Naive thymus-derived CD8-positive, alpha-beta T cell (primary cell): Measurements from ENCODE around the gene EDARADD. TPM values are rescaled to one million over a fixed set of nuclear protein-coding genes. Genes with fewer than 3 reads are reported as not detected.
A peak's percentile ranks its signal among the peaks of the same experiment; 100 is the strongest.

Experiments
- ATAC-seq, 2 donors: fragments of 150-1000 bp; cut with Tn5 transposase in 1 of 2; sonication (Bioruptor Pico), chemical (Tn5 transposase) in 1 of 2; 1 replicate in 1 of 2; 2 replicates in 1 of 2; pipeline ENCODE4 v1.10.0; 2021; ENCODE audit warnings: mild to moderate bottlenecking in 2 of 2, moderate library complexity in 2 of 2
- POLR2A ChIA-PET: fragments of 350-600 bp; sonication (Branson Sonifier 250); formaldehyde crosslinking; loops from one replicate; lab custom pipeline; 2021; ENCODE audit warnings: antibody characterized with exemption; lab: Charles Lee
- DNase-seq, 10 donors: peaks; one replicate each; pipeline versions ENCODE4 v3.0.0 to v3.0.0-alpha.2; 2020 to 2022
- H3K27ac Mint-ChIP-seq, 10 donors: one replicate each; pipeline ENCODE4 v1.8.0; 2020 to 2022; ENCODE audit warnings: mild to moderate bottlenecking in 10 of 10, mixed read lengths in 10 of 10, moderate library complexity in 4 of 10, inconsistent platforms in 1 of 10
- H3K27me3 Mint-ChIP-seq, 5 donors: one replicate each; pipeline ENCODE4 v1.8.0; 2021 to 2022; ENCODE audit warnings: mixed read lengths in 5 of 5
- H3K36me3 Mint-ChIP-seq, 3 donors: one replicate each; pipeline ENCODE4 v1.8.0; 2020 to 2022; ENCODE audit warnings: mixed read lengths in 3 of 3, mild to moderate bottlenecking in 2 of 3, inconsistent platforms in 1 of 3
- H3K4me1 Mint-ChIP-seq, 4 donors: one replicate each; pipeline ENCODE4 v1.8.0; 2021 to 2022; ENCODE audit warnings: mixed read lengths in 4 of 4
- H3K4me3 Mint-ChIP-seq, 10 donors: one replicate each; pipeline ENCODE4 v1.8.0; 2020 to 2022; ENCODE audit warnings: mild to moderate bottlenecking in 10 of 10, mixed read lengths in 10 of 10, moderate library complexity in 6 of 10, inconsistent platforms in 1 of 10
- H3K9me3 Mint-ChIP-seq, 9 donors: one replicate each; pipeline ENCODE4 v1.8.0; 2020 to 2022; ENCODE audit warnings: mixed read lengths in 9 of 9, mild to moderate bottlenecking in 3 of 9, inconsistent platforms in 1 of 9, moderate library complexity in 1 of 9
- polyA plus RNA-seq, 3 donors: library from polyadenylated mRNA; unstranded; fragments of 300-500 nt; fragmentation: Illumina TruSeq; gene quantifications; one replicate each; pipeline ENCODE4 v1.2.3, GENCODE V29; 2021
- total RNA-seq, 8 experiments: library from RNA in 2 of 8; stranded (reverse) in 2 of 8; gene quantifications; one replicate each; pipeline ENCODE4 v1.2.3 and lab custom pipeline; 2021 to 2026

The EDARADD gene
- total and polyA plus RNA-seq, 5 experiments from 2014 or later, result 0.20 to 2.5 (median 0.38) TPM

DNA sequence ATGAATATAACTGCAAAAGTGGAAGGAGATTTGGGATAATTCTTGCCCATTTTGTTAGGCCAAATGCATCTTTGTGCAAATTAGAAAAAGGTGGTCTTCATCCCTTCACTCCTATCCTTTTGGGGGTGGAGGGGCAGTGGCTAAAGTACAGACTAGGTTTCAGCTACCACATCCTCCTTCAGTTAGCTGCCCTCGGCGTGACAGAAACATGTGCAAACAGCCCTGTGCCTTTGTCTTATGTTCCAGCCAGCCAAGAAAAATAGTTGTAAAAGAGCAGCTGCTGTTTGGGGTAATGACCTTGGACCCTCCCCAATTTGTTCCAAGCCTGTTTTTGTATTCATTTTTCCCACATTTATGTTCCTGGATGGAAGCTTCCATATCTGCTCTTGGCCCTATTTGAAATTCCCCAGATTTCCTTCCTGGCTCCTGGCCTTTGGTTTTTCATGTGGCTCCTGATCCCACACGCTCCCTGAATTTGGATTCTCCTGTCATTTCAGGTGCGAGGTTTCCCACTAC is 121.4 kb downstream of the EDARADD start:
- Mint-ChIP-seq H3K27ac (peak overlapping the region in 3 of 10 donors; percentile 24 to 80 (median 27)), H3K27me3 (peaks cover 0 to 7% (median 0%) of the 10 kb centered on the region in 5 donors), H3K36me3 (no peaks in the 10 kb centered on the region), H3K9me3 (no peaks in the 10 kb centered on the region), H3K4me3 (peak overlapping the region in 1 of 10 donors; percentile 77), H3K4me1 (peaks cover 0 to 18% (median 11%) of the 10 kb centered on the region in 4 donors)
- ATAC-seq (no peak), DNase-seq (no peak)
- POLR2A ChIA-PET, result interaction anchor here (1.1 kb wide), 1 partner anchor 9 kb away, joined by 4 read pairs; no protein-coding TSS in a partner anchor

DNA sequence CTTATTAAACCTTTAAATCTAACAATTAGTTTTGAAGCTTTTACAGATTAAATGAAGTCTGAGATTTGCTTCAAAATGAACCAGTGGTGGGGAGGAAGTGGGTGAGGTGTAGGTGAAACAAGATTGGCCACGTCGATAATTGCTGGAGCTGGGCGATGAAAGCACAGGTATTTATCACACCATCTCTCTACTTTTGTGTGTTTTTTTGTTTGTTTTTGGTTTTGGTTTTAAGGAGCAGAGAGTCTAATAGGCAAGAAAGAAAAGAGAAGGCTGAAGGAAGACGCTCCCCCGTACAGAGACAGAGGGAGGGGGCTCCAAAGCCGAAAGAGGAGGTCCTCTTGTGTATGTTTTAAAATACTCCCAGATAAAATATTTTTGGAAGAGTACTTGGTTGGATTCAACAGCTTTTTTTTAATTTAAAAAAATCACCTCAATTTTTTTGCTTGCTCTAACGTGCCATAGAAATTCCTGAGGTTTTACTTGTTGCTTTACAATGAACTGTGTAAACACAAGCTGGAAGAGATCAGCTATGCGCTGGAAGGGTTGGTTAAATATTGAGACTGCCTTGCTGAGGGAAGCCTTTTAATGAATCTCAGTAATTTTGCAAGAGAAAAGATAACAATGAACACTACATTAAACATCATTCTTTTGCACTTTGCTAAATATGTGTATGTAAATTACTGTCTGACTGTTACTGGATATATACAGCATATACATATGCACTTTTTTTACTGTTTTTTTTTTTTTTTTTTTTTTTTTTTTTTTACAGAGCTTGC is 123.0 kb downstream of the EDARADD start:
- ATAC-seq (peak; percentile 44 to 51), DNase-seq (peak in 2 of 10 donors; percentile 11 to 16)
- no peaks in the 10 kb centered on the region for H3K9me3 Mint-ChIP-seq
- H3K27me3 Mint-ChIP-seq, result peaks cover 0 to 8% (median 0%) of the 10 kb centered on the region in 5 donors
- H3K27ac Mint-ChIP-seq, result peak overlapping the region in 9 of 10 donors; percentile 21 to 90 (median 61)
- POLR2A ChIA-PET, result interaction anchor here (0.6 to 0.7 kb wide), 3 partner anchors 18 to 27 kb away, joined by 4 to 7 read pairs (median 6); no protein-coding TSS in a partner anchor
- peak overlapping the region; percentile 11 to 84 (median 66) for H3K4me3 Mint-ChIP-seq
- H3K36me3 Mint-ChIP-seq, result no peaks in the 10 kb centered on the region
- H3K4me1 Mint-ChIP-seq, result peaks cover 0 to 18% (median 11%) of the 10 kb centered on the region in 4 donors

DNA sequence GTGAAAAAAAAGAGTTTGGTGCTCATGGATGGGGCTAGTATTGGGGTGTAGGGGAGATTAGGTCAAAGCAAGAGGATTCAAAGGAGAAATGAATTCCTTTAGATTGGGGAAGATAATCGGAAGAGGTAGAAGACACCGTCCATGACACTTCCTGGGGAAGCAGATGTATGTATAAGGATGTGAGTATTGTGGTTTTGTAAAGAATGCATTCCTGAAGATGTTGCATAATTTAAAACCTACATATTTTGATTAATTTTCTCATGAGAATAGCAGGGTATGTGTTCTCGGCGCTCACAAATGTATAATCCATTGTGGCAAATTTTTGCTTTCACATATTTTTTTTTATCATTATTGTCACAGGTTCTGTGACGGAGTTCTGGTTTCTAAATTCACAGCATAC is 124.2 kb downstream of the EDARADD start:
- peaks cover 4 to 26% (median 15%) of the 10 kb centered on the region in 4 donors for H3K4me1 Mint-ChIP-seq
- no peak for DNase-seq
- no peak for ATAC-seq
- H3K9me3 Mint-ChIP-seq, result no peaks in the 10 kb centered on the region
- POLR2A ChIA-PET, result no interaction called here
- H3K4me3 Mint-ChIP-seq, result no peak overlapping the region
- H3K27me3 Mint-ChIP-seq, result peaks cover 0 to 8% (median 0%) of the 10 kb centered on the region in 5 donors
- H3K36me3 Mint-ChIP-seq, result no peaks in the 10 kb centered on the region
- peak overlapping the region in 1 of 10 donors; percentile 83 for H3K27ac Mint-ChIP-seq

DNA sequence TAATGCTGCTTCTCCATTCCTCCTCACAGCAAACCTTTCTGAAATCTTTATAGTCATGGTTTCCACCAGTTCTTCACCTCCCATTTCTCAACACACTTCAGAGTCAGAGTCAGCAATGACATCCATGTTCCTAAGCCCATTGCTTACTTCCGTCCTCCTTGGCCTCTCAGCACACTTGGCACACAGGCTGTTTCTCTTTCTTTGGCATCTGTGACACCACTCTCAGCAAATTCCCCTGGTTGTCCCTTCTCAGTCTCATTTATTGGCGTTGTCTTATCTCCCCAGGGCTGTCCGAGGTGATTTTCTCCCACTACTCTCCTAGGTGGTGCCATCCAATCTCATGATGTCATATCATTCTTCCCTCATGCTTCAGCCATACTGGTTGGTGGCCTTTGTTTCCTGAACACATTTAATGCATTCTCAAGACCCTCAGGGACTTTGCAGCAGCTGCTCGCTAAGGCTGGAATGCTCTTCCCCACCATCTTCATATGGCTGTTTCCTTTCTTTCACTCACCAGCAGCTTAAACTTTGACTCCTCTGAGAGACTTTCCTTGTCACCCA is 126.4 kb downstream of the EDARADD start:
- H3K4me1 Mint-ChIP-seq, result peaks cover 4 to 38% (median 24%) of the 10 kb centered on the region in 4 donors
- POLR2A ChIA-PET, result no interaction called here
- peaks cover 0 to 8% (median 0%) of the 10 kb centered on the region in 5 donors for H3K27me3 Mint-ChIP-seq
- no peak for DNase-seq
- no peak for ATAC-seq
- peak overlapping the region in 2 of 10 donors; percentile 16 to 40 for H3K27ac Mint-ChIP-seq
- H3K36me3 Mint-ChIP-seq, result no peaks in the 10 kb centered on the region
- H3K9me3 Mint-ChIP-seq, result no peaks in the 10 kb centered on the region
- no peak overlapping the region for H3K4me3 Mint-ChIP-seq

DNA sequence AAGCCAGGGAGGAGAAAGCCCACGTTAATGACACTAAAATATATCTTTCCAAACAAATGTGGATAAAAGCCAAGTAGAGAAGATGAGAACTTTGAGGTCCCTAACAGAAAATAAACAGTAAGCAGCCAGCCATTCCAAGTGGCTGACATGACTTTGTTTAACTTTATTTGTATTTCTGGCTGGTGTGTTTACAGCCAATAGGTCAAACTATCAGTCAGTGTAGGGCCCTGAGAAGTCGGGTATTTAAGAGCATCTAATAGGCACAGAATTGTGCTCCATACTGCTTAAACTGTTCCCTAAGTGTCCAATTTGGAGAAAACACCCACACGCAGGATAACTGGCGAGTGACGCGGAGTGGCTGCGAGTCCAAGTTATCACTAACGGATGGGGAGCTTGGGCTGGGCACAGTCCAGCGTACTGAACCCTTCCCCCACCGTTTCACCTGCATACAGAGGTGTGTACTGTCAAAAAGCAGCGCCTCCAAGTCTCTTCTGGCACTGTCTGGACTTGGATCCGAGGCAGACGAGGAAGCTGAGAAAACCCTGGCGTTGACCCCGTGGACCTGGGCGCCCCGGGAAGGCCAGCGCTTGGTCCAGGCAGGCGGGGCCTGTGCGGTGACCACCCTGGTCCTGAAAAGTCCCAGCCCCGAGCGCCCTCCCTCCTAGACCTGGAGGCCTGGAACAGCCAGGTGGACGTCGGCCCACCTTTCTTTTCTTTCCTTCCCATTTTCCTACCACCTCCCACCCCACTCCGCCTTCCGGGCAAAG is 129.0 kb downstream of the EDARADD start:
- Mint-ChIP-seq H3K27me3 (peaks cover 0 to 5% (median 0%) of the 10 kb centered on the region in 5 donors), H3K27ac (peak overlapping the region; percentile 93 to 100 (median 98)), H3K4me3 (peak overlapping the region; percentile 92 to 100 (median 99)), H3K36me3 (peaks cover 0 to 21% (median 5%) of the 10 kb centered on the region in 3 donors), H3K9me3 (no peaks in the 10 kb centered on the region), H3K4me1 (peaks cover 11 to 31% (median 23%) of the 10 kb centered on the region in 4 donors)
- POLR2A ChIA-PET, result interaction anchor here (1.0 kb wide), 1 partner anchor 23 kb away, joined by 3 read pairs; no protein-coding TSS in a partner anchor
- DNase-seq (peak in 2 of 10 donors; percentile 10 to 15), ATAC-seq (no peak)

DNA sequence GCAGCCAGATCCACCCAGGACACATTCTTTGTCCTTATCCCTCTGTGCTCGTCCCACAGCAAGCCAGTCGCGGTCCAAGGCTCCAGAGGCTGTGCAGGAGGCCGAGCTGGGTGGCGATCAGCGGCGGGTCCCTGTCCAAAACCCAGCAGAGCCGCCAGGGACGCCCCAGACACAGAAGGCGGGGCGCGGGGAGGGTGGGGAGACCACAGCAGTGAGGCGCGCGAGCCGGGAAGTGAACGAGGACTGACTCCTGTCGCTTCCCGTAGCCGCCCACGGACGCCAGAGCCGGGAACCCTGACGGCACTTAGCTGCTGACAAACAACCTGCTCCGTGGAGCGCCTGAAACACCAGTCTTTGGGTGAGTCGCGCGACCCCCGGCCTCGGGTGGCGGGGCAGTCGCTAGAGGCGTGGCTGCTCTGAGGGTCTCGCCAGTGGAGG is 129.6 kb downstream of the EDARADD start, which contains the start of gene LGALS8:
Gene LGALS8, plus strand, starts transcription at position 279 of the 438 bp plus-strand sequence. CDS start 2,089 bp downstream, outside the sequence.
- Mint-ChIP-seq H3K9me3 (no peaks in the 10 kb centered on the region), H3K4me3 (peak within 1 kb of the TSS; percentile 92 to 100 (median 99)), H3K27ac (peak within 1 kb of the TSS; percentile 93 to 100 (median 98)), H3K27me3 (peaks cover 0 to 5% (median 0%) of the 10 kb centered on the region in 5 donors), H3K4me1 (peaks cover 11 to 29% (median 22%) of the 10 kb centered on the region in 4 donors), H3K36me3 (peaks cover 0 to 25% (median 5%) of the 10 kb centered on the region in 3 donors)
- DNase-seq, result peak; percentile 74 to 90 (median 80)
- peak; percentile 84 to 86 for ATAC-seq
- POLR2A ChIA-PET, result interaction anchor here (1.0 kb wide), 1 partner anchor 22 kb away, joined by 3 read pairs; no protein-coding TSS in a partner anchor

DNA sequence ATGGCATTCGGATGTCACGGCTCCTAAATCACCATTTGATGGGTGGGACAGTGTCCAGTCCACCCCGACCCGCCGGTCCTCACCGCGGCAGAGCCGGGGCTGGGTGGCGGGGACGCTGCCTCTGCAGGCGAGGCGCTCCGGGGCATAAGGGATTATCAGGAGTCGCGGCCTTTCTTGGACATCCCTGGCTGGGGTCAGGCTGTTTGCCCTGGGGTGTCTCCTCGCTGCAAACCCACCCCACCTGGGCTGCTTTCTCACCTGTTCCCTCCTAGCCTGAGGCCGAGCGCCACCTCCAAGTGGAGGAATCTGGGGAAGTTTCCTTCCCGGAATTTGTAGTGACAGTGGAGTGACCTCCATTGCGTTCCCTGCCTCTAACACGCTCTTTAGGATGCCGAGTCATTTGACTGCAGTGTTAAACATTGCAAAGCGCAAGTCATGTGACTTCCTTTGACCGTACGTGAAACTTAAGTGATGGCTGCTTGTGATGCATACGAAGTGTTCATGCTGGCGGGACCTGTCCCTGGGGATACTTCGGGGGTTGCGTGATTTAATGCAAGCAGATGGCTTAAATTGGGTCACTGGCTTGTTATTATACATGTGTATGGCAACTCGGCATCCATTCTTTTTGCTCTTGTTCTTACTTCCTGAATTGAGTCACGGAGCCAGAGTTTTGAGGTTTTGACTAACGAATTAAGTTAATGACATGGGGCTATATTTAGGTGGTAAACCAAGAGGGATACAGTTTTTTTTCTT is 130.2 kb downstream of the EDARADD start:
- ATAC-seq (peak; percentile 86 to 88), DNase-seq (peak; percentile 18 to 80 (median 60))
- H3K4me3 Mint-ChIP-seq, result peak overlapping the region; percentile 92 to 100 (median 99)
- peaks cover 0 to 31% (median 5%) of the 10 kb centered on the region in 3 donors for H3K36me3 Mint-ChIP-seq
- H3K27me3 Mint-ChIP-seq, result peaks cover 0 to 5% (median 0%) of the 10 kb centered on the region in 5 donors
- H3K27ac Mint-ChIP-seq, result peak overlapping the region; percentile 93 to 100 (median 98)
- POLR2A ChIA-PET, result interaction anchor here (0.5 to 1.0 kb wide), 3 partner anchors 8 to 22 kb away, joined by 3 to 4 read pairs (median 3); no protein-coding TSS in a partner anchor
- no peaks in the 10 kb centered on the region for H3K9me3 Mint-ChIP-seq
- H3K4me1 Mint-ChIP-seq, result peaks cover 11 to 33% (median 23%) of the 10 kb centered on the region in 4 donors

DNA sequence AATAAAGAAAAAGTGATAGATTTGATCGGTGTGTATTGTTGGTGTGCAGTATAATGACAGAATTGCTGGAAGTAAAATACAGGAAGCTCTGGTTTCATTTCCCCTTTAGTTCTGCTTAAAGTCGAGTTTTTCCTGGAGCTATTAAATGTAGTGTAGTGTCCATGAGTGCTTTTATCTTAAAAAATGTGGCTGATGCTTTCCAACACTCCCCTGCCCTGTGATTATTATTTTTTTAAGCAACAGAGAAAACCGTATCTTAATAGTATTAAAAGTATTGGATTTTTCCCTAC is 130.8 kb downstream of the EDARADD start:
- peak overlapping the region; percentile 93 to 100 (median 98) for H3K27ac Mint-ChIP-seq
- H3K4me3 Mint-ChIP-seq, result peak overlapping the region; percentile 92 to 100 (median 99)
- H3K4me1 Mint-ChIP-seq, result peaks cover 11 to 33% (median 23%) of the 10 kb centered on the region in 4 donors
- peaks cover 0 to 34% (median 5%) of the 10 kb centered on the region in 3 donors for H3K36me3 Mint-ChIP-seq
- peaks cover 0 to 5% (median 0%) of the 10 kb centered on the region in 5 donors for H3K27me3 Mint-ChIP-seq
- no peak for ATAC-seq
- no peaks in the 10 kb centered on the region for H3K9me3 Mint-ChIP-seq
- POLR2A ChIA-PET, result interaction anchor here (0.5 to 0.9 kb wide), 2 partner anchors 9 to 12 kb away, joined by 3 to 4 read pairs; no protein-coding TSS in a partner anchor
- no peak for DNase-seq

DNA sequence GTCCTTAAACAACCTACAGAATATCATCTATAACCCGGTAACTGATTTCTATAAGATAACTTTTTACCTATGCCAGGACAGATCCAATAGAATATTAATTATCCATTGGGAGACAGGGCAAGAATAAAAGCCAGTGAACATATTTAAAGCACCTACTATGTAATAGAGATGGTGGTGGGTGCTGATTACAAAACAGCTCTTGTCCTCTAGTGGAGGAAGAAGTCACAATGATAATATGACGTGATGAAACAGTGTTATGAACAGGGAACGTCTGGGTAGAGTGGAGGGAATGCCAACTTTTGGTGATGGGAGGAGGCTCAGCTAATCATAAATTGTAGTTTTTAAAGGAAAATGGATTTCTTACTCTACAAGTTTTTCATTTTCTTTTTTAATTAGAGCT is 132.0 kb downstream of the EDARADD start:
- H3K9me3 Mint-ChIP-seq, result no peaks in the 10 kb centered on the region
- H3K4me1 Mint-ChIP-seq, result peaks cover 16 to 43% (median 36%) of the 10 kb centered on the region in 4 donors
- DNase-seq, result no peak
- H3K27me3 Mint-ChIP-seq, result no peaks in the 10 kb centered on the region
- ATAC-seq, result no peak
- H3K36me3 Mint-ChIP-seq, result peaks cover 0 to 46% (median 11%) of the 10 kb centered on the region in 3 donors
- peak overlapping the region in 4 of 10 donors; percentile 7 to 57 (median 30) for H3K27ac Mint-ChIP-seq
- H3K4me3 Mint-ChIP-seq, result peak overlapping the region in 5 of 10 donors; percentile 3 to 27 (median 16)
- POLR2A ChIA-PET, result no interaction called here

DNA sequence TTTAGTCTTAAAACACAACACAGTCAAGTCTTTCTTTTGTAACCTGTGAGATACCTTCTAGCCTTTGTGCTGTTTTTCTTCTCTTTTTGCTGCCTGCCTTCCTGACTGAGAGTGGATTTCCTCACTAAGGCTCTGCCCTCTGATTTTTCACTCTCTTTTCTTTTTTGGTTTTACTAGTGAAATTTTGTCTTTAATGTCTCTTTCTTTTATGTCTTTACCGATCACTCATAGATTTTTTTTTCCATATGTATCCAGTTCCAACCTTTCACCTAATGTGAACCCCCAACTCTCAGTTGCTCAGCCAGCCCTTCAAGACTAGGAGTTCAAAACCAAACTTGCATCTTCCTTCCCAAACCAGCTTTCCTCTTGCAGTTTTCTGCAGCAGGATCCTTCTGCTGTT is 136.2 kb downstream of the EDARADD start:
- ATAC-seq, result no peak
- H3K36me3 Mint-ChIP-seq, result peaks cover 0 to 70% (median 13%) of the 10 kb centered on the region in 3 donors
- POLR2A ChIA-PET, result no interaction called here
- peak overlapping the region in 1 of 10 donors; percentile 42 for H3K4me3 Mint-ChIP-seq
- H3K27me3 Mint-ChIP-seq, result no peaks in the 10 kb centered on the region
- H3K27ac Mint-ChIP-seq, result peak overlapping the region in 5 of 10 donors; percentile 3 to 57 (median 48)
- no peaks in the 10 kb centered on the region for H3K9me3 Mint-ChIP-seq
- no peak for DNase-seq
- peaks cover 23 to 50% (median 41%) of the 10 kb centered on the region in 4 donors for H3K4me1 Mint-ChIP-seq

DNA sequence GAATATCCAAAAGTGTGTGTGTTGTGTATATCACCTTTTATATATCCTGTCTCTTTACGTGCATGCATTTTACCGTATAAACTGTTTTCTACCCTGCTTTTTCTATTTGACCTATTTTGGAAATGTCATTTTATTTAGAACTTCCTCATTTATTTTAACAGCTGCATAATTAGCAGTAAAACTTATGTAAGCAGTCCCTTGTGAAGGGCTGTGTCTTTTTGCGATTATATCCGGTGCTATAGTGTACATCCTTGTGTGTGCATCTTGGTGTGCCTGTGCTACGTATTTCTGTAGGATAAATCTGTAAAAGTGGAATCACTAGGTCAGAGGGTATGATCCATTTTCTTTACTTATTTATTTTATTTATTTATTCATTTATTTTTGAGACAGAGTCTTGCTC is 136.9 kb downstream of the EDARADD start:
- POLR2A ChIA-PET, result no interaction called here
- ATAC-seq (no peak), DNase-seq (no peak)
- H3K4me3 Mint-ChIP-seq, result no peak overlapping the region
- no peaks in the 10 kb centered on the region for H3K9me3 Mint-ChIP-seq
- H3K36me3 Mint-ChIP-seq, result peaks cover 0 to 74% (median 13%) of the 10 kb centered on the region in 3 donors
- peak overlapping the region in 1 of 10 donors; percentile 75 for H3K27ac Mint-ChIP-seq
- H3K27me3 Mint-ChIP-seq, result no peaks in the 10 kb centered on the region
- peaks cover 26 to 54% (median 41%) of the 10 kb centered on the region in 4 donors for H3K4me1 Mint-ChIP-seq
